HG03066 (cell line): ENCODE results near the gene AGAP1.

Source experiments
- ATAC-seq: cut with Tn5 transposase; IDR thresholded peaks from one replicate; pipeline ENCODE4 v1.9.1; 2021; ENCODE audit warnings: low read depth; ENCODE audit not compliant: unreplicated experiment

AGAP1 gene

DNA sequence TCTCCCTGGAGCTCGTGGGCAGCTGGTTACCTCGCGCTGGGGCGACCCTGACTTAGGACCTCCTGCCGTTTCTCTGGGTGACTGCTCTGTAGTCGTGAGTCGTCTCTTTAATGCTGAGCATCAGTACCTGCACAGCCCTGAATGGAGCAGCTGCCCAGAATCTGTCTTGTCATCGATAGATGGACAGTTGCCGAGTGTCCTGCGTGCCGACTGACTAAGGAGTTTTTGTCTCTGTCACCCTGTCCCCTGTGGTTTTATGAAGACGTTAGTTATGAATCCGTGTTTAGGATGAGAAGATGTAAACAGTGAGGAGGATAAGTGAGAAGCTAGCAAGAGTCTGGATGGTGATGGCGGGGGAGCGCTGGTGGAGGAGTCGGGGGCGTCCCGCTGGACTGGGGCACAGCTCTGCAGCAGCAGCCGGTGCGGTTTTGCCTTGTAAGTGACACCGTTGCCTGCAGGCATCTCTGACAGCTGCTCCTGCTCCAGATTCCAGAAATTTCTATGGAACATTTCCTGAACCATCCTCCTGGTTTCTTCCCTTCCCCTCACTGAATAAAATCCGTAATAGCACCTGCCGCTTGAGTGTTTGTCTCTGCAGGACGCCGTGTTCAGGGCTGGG, 13.3 kb downstream of the AGAP1 start:
- ATAC-seq: no peak

DNA sequence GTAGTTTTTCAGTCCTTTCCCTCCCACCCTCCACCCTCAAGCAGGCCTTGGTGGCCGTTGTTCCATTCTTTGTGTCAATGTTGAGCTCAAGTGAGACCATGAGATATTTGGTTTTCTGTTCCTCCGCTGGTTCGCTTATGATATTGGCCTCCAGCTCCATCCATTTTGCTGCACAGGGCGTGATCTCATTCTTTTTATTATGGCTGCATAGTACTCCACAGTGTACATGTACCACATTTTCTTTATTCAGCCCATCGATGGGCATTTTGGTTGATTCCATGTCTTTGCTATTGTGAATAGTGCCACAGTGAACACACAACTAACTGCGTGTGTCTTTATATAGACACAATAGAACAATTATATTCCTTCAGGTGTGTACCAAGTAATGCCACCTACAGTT, 14.1 kb downstream of the AGAP1 start:
- ATAC-seq: no peak

DNA sequence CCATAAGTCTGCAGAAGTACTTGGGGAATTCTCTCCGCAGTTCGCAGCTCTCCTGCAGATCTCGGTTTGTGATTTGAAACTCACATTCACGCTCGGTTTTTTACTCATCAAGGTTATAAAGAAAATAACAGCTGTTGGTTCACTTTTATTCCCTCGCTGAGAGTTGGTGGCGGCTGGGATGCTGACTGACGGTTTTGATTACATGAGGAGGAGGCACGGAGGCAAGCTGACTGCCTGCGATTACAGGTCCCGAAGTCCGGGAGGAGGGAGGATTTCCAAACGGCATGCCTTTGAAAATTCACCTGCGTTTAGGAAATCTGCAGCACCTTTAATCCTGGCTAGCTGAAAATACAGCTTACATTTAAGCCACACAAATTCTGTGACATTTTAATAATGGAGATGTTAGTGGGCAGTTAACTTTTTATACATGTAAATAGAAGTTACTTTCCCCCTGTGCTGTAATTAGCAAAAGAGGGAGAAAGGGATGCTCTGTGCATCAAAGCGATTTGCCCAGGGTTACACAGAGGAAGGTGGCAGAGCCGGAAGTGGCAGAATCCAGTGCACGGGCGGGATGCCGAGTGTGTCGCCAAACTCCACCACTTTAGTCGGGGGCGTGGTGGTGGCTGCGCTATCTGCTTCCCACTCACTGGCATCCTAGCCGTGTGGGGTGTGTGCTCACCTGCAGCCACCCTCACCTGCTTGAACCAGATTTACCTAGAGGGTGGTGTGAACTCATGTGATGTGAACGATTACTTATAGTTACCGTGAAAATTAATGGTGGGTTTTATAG, 14.7 kb downstream of the AGAP1 start:
- no peak for ATAC-seq

DNA sequence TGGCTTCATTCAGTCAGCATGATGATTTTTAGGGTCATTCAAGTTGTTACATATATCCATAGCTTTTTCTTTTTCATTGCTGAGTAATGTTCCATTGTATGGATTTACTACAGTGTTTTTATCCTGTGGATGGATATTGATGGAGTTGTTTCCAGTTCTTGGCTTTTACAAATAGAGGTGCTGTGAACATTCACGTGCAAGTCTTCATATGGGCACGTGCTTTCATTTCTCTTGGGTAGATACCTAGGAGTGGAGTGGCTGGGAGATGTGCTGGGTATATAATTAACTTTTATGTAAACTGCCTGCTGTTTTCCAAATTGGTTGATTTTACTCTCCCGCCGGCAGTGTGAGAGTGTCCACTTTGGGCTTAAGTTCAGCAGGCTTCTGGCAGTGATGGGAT, 16.5 kb downstream of the AGAP1 start:
- no peak for ATAC-seq

DNA sequence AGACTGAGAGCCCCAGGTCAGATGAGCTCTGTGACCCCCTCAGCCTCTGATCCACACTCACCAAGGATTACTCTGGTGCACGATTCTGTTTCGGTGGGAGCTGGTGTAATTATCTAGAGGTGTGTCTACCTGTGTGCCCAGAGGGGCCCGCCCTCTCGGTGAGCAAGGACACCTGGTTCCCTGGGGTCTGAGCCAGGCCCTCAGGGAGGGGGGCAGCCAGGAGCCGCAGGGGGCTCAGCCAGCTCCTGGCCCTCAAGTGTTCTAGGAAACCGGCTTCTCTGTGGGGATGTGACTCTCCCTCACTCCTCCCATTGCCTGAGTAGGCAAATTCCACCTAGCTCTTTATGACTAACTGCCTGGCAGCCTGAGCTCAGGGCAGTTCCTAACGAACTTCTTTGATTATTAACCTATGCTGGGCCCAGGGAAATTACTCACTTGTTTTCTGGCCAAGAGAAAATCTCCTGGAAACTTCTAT, 17.4 kb downstream of the AGAP1 start:
- no peak for ATAC-seq

DNA sequence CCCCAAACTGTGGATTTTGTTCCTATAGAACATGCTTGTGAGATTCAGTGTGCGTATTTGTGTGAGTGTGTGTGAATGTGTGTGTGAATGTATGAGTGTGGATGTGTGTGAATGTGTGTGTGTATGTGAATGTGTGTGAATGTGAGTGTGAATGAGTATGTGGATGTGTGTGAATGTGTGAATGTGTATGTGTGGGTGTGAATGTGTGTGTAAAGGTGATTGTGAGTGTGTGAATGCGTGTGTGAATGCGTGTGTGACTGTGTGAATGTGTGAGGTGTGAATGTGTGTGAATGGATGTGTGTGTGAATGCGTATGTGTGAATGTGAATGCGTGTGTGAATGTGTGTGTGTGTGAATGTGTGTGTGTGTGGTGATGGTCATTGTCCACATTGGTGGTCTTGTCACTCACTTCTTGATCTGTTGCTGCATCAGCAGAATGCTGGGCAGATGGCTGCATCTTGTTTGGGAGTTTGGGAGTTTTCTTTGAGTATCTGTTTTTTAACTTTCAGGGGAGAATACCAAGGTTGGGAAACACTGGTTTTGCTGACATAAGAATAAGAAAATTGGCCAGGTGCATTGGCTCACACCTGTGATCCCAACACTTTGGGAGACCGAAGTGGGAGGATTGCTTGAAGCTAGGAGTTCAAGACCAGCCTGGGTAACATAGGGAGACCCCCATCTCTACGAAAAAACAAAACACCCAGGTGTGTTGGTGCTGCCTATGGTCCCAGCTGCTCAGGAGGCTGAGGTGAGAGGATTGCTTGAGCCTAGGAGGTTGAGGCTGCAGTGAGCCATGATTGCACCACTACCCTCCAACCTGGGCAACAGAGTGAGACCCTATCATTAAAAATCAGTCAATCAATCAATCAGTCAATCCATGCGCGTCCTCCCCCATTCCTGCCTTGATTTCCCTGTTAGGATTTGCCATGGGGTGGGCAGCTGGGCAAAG, 18.2 kb downstream of the AGAP1 start:
- no peak for ATAC-seq

DNA sequence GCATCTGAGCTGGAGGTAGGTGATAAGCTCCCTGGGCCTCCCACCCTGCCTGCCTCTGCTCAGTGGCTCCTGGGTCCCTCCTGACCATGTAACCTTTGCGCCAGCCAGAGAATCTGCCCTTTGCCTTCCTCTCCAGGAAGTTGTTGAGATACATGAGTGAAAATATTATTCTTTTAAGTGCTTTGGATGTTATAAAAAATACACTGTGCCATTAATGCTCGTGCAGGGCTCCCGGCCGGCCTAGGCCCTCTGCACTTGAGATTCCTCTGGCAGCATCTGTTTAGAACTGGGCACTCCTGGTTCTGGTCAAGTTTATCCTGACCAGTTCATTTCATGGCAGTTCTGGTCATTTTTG, 18.8 kb downstream of the AGAP1 start:
- ATAC-seq: no peak

DNA sequence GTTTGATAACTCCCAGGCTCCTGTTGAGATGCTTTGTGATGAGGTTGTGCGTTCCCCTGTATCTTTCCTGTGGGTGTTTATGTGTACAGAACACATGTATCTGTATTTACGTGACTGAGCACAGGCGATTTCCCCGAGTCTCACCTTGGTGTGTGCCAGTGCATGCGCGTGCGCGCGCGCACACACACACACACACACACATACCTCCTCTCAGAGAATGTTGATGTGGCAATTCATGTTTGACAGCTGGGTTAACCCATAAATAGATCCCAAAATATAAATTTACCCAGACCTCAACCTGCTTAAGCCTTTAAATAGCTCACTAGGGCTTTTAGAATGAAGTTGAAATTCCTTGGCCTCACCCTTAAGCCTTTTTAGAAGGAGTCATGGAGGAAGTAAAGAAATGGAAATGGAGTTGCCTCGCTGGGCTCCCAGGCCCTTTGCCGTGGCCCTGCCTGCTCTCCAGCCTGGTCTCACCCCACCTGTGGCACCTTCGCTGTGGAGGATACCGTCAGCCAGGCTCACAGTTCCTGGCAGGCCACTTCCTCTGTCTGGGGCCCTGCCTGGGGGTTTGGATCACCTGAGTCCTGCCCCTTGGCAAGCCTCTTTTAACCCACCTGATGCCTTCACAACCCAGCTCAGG, 20.3 kb downstream of the AGAP1 start:
- no peak for ATAC-seq

DNA sequence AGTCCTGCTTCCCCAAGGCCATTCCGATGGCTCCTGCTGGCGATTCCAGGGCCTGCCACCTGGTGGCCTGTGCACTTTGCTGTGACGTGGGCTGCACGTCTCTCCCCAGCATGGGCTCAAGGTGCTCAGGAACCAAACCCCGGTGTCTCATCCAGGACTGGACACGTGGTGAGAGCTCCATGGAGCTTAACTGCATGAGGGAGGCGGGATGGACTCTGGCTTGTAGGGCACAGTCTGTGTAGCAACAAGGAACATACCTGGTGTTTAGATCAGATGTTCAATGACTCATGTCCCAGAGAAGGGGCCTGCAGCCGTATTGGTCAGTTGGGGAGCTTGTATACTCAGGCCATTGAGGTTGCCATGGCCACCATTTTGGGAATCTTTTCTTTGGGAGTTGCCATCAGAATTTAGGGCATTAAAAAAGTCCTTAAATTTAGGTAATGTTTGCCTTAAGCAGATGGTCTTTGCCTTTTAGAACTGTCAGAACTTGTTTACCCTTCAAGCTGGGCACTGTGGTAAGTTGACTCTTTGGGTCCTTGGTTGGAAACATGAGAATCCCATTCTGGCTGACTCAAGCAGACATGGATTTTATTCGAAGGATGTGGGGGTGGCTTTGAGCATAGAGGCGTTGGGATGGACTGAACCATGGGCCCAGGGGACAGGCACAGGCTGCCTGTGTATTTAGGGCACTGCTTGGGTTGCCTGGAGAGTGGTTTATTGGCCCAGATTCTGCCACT, 21.0 kb downstream of the AGAP1 start:
- ATAC-seq: no peak

DNA sequence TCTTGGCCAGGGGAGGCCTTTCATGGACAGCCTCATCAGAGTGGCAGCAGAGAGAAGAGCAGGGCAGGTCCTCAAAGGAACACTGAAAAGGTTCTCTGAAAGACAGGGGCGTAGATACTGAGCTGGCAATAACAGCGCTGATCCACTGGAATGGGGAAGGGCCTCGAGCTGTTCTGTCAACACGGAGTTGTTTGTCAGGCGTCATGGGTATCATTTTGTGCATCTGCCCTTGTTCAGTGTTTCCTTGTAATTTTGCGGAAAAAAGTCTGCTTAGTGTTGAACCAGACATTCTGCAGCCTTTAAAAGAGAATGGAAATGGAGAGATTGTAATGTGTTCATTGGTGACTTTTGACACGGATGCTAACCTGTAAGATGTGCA, 21.5 kb downstream of the AGAP1 start:
- no peak for ATAC-seq

DNA sequence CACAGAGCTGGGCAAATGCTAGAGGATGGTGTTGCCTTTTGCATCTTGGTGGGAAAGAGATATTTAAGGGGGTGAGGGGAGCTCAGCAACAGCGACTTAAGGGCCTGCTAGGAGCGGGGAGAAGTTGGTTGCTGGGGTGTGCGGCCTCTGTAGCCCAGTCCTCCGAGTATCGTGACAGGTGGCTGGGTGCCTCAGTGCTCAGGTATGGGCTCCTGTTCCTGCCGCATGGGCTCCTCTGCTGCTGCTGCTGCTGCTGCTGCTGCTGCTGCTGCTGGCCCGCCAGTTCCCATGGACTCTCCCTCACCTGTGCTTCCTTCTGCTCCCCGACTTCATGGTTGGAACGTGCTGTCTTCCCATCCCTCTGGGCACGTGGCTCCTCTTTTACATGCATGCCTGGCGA, 22.0 kb downstream of the AGAP1 start:
- no peak for ATAC-seq

DNA sequence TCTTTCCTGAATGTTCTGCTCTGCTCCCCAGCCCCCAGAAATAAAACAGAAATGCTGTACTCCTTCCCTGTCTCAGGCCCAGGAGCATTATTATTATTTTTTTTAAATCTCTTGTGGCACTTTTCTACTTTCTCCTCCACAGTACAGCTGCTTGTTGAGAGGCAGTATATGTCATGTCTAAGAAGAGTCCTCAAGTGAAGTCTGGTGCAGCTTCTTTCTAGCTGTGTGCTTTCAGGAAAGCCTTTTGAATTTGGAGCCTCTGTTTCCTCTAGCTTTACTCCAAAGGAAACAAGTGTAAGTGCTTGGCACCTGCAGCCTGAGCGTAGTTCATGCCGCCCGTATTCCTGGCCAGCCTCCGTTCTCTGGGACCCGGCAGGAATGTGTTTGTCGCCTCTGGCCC, 22.4 kb downstream of the AGAP1 start:
- ATAC-seq: no peak

DNA sequence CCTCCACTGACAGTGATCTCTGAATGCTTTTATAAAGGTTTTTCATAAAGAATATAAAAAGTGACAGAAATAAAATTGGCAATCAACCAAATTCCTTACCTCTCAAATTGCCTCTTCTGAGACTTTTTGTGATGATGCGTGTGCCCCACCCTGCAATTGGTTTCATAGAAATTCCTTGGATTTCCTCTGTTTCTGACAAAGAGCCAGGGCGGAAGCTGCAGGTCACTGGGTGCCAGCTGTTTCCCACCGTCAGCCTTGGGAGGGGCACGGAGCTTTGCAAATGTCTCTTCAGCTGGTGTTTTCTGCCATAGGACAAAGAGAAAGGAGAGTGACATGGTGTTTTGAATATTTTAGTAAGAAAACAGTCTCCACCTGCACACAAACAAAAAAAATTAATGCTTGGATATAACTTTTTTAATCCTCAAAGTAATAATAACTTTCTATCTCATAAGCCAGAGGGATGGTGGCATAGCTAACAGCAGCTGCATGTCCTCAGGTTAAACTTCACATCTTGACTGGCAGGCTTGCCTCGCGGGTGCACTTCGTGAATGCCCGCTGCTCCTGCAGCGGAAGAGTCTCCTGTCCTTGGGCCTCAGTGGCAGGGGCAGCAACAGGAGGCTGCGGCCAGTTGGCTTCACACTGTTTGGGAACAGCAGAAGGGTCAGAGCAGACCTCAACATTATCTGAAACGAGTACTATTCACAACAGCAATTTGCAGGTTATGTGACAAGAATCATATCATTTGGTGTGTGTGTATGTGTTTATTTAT, 24.7 kb downstream of the AGAP1 start:
- no peak for ATAC-seq

DNA sequence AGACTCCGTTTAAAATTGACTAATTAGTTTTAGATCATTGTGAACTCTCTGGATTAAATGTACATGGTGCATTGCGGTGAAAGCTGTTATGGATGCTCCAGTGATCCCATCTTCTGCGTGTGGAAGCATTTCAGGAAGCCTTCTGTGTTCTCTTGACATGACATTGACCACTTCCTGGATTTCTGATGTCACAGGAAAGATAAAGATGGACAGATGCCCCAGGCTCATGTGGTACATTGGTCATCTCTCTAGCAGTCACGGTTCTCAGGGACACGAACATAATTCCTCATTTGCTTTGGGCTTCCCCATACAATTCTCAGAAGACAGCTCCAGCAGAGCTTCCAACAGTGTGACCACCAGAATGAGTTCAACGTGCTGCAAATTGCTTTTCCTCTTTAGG, 26.9 kb downstream of the AGAP1 start:
- no peak for ATAC-seq

DNA sequence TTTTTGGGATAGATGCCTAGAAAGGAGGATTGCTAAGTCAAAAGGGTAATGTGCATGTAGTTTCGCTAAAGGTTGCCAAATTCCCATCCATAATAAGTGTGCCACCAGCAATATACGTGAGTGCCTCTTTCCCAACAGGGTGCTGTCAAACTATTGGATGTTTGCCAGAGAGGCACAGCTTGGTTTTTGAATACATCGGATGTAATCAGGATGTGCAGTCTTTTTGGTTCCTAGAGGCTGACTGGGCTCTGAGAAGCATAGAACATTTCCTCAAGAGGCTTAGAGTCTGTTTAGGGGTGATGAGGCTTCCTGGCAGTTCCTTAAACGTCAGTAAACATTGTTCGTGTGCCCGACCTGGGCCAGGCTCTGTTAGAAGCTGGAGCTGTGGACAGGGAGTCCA, 28.0 kb downstream of the AGAP1 start:
- no peak for ATAC-seq

DNA sequence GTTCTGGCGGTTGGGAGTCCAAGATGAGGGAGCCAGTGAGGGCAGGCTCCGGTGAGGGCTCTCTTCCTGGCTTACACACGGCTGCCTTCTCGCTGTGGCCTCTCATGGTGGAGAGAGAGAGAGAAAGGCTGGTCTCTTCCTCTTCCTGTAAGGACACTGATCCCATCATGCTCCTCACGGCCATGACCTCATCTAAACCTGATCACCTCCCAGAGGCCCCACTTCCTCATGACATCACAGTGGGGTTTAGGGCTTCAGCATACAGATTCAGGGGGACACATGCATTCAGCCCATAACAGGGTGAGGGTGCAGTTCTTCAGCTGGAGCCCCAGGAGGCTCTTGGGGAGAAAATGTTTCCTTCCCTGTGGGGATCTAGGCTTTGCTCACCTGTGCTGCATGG, 29.2 kb downstream of the AGAP1 start:
- ATAC-seq: no peak

DNA sequence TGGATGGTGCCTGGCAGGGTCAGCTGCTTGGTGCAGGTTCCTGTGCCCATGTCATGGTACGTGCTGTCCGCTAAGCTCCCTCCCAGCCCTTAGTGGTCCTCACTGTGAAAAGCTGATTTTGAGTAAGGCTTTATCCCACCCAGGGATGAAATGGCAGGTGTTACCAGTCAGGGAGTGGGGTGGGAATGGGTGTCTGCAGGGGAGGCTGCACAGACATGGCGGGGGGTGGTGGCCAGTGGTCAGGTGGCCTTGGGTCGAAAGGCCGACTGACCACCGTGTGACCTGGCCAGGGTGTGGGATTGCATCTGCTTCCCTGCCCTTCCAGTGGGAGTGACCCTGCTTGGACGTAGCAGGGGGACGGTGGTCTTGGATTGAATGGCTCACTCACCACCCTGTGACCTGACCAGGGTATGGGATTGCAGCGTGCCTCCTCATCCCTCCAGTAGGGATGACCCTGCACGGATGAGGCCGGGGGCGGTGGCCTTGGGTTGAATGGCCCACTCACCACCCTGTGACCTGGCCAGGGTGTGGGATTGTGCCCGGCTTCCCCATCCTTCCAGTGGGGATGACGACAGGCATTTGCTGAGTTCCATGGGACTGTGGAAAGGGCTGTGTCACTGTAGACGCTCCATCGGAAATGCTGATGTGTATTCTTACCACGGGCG, 29.8 kb downstream of the AGAP1 start:
- no peak for ATAC-seq

DNA sequence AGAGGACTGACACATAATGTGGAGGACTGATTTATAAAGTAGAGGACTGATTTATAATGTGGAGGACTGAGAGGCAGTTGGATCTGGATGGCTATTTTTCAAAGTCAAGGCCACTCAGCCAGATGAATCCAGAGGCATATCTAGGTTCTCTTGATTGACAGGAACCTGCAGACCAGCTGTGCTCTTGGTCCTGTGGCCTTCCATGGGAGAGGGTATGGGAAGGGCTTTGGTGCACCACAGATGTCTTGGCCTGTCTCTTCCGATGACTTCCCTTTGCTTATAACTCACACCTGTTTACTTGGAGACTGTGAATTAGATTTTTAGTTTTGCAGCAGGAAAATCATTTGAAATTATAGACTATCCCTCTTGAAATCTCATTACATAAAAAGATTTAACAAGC, 32.3 kb downstream of the AGAP1 start:
- no peak for ATAC-seq
